Testis (tissue), 3 donors: ENCODE data around the gene C19orf67. TPM values are rescaled to one million over a fixed set of nuclear protein-coding genes. Genes with fewer than 3 reads are reported as not detected.

Experiments
- DNase-seq: peaks from one replicate; pipeline ENCODE4 v3.0.0-alpha.2; 2019
- H3K27ac ChIP-seq, 2 donors: fragments of 200-600 bp; sonication (generic); one replicate each; pipeline ENCODE4 v1.5.1; 2019
- H3K27me3 ChIP-seq: fragments of 200-600 bp; sonication (generic); one replicate; pipeline ENCODE4 v1.5.1; 2019
- H3K36me3 ChIP-seq: fragments of 200-600 bp; sonication (generic); one replicate; pipeline ENCODE4 v1.5.1; 2017; ENCODE audit warnings: low read depth; ENCODE audit errors: missing control alignments
- H3K4me1 ChIP-seq: fragments of 200-600 bp; sonication (generic); one replicate; pipeline ENCODE4 v1.5.1; 2019
- H3K4me3 ChIP-seq, 2 donors: fragments of 200-600 bp; sonication (generic); one replicate each; pipeline ENCODE4 v1.5.1; 2017 to 2019
- H3K9me3 ChIP-seq: fragments of 200-600 bp; sonication (generic); one replicate; pipeline ENCODE4 v1.5.1; 2017
- CTCF ChIP-seq, 3 experiments: fragments of 450-650 bp in 2 of 3; fragments of 200-600 bp in 1 of 3; sonication (generic) in 1 of 3; IDR thresholded peaks; one replicate each; pipeline ENCODE4 v1.5.1; 2016 to 2019; ENCODE audit warnings: antibody characterized with exemption in 3 of 3, mild to moderate bottlenecking in 2 of 3, moderate library complexity in 1 of 3
- POLR2A ChIP-seq: fragments of 450-650 bp; IDR thresholded peaks from one replicate; pipeline ENCODE4 v1.6.1; 2017; ENCODE audit warnings: antibody characterized with exemption, mild to moderate bottlenecking, moderate library complexity
- WGBS, 2 donors: methylation state at CpG; one replicate each; pipeline ENCODE4 v1.1.5; 2018; 5-methylcytosine and 5-hydroxymethylcytosine counted together
- intact Hi-C: fragments of 100-400 bp; cut with DNase I; formaldehyde crosslinking; loops from one replicate; pipeline ENCODE4 v1.15.1; 2023; ENCODE audit warnings: low total_unique reads
- polyA plus RNA-seq: library from polyadenylated mRNA; stranded (reverse); fragments of 350-450 nt; fragmentation: Illumina TruSeq; extraction: RNeasy Lipid Tissue Mini Kit (QIAGEN cat#74804); gene quantifications from one replicate; pipeline ENCODE4 v1.2.3, GENCODE V29; 2014; ENCODE audit warnings: low read depth, low replicate concordance; ENCODE audit not compliant: insufficient read depth
- total RNA-seq, 2 donors: library from RNA; depleted of rRNA; stranded (reverse); fragments of >200 nt; gene quantifications; one replicate each; pipeline ENCODE4 v1.2.3, GENCODE V29; 2016

Gene C19orf67
- total and polyA plus RNA-seq, 3 donors from 2014 or later = 5.0 to 12.7 (median 12.6) TPM

- Histone ChIP-seq H3K27ac (peak overlapping the region; percentile 84), H3K4me3 (peak overlapping the region; percentile 67 to 86), H3K4me1 (peaks cover 13% of the 10 kb centered on the region), H3K27me3 (no peaks in the 10 kb centered on the region), H3K9me3 (no peaks in the 10 kb centered on the region), H3K36me3 (no peaks in the 10 kb centered on the region)
- no peak for TF ChIP-seq POLR2A
- no peak for TF ChIP-seq CTCF (IDR thresholded peaks at IDR 0.05)
- intact Hi-C loops = no loop called here
- WGBS, 2 donors = 0 to 1% methylated on average over 50 of the region's 50 CpGs
- peak; percentile 98 for DNase-seq
These were observed 4.4 kb downstream of the C19orf67 start for GRCh38 chr19:14080887-14081796.

- H3K4me3 ChIP-seq = no peak overlapping the region
- no peak overlapping the region for H3K27ac ChIP-seq
- peaks cover 17% of the 10 kb centered on the region for H3K4me1 ChIP-seq
- DNase-seq = no peak
- no peaks in the 10 kb centered on the region for H3K36me3 ChIP-seq
- TF ChIP-seq POLR2A (no peak), CTCF (IDR thresholded peaks at IDR 0.05) (no peak)
- intact Hi-C loops = loop anchor here (10.0 kb wide), 1 partner anchor 194 kb away; no protein-coding TSS in a partner anchor
- no peaks in the 10 kb centered on the region for H3K9me3 ChIP-seq
- 85% methylated on average over 2 of the region's 2 CpGs for WGBS, 2 donors
- no peaks in the 10 kb centered on the region for H3K27me3 ChIP-seq
These were observed 7.2 kb downstream of the C19orf67 start for GRCh38 chr19:14078411-14078810.

GRCh38 chr19:14073925-14074838, 11.4 kb downstream of the C19orf67 start:
- WGBS, 2 donors = 0 to 1% methylated on average over 21 to 41 of the region's 44 CpGs
- H3K27me3 ChIP-seq = no peaks in the 10 kb centered on the region
- TF ChIP-seq POLR2A = no peak
- no peak for TF ChIP-seq CTCF (IDR thresholded peaks at IDR 0.05)
- no peaks in the 10 kb centered on the region for H3K36me3 ChIP-seq
- no peak for DNase-seq
- H3K4me1 ChIP-seq = peaks cover 15% of the 10 kb centered on the region
- intact Hi-C loops = loop anchor here (10.0 kb wide), 1 partner anchor 189 kb away; no protein-coding TSS in a partner anchor
- peak overlapping the region; percentile 85 to 88 for H3K27ac ChIP-seq
- H3K9me3 ChIP-seq = no peaks in the 10 kb centered on the region
- H3K4me3 ChIP-seq = peak overlapping the region; percentile 54 to 60

DNA sequence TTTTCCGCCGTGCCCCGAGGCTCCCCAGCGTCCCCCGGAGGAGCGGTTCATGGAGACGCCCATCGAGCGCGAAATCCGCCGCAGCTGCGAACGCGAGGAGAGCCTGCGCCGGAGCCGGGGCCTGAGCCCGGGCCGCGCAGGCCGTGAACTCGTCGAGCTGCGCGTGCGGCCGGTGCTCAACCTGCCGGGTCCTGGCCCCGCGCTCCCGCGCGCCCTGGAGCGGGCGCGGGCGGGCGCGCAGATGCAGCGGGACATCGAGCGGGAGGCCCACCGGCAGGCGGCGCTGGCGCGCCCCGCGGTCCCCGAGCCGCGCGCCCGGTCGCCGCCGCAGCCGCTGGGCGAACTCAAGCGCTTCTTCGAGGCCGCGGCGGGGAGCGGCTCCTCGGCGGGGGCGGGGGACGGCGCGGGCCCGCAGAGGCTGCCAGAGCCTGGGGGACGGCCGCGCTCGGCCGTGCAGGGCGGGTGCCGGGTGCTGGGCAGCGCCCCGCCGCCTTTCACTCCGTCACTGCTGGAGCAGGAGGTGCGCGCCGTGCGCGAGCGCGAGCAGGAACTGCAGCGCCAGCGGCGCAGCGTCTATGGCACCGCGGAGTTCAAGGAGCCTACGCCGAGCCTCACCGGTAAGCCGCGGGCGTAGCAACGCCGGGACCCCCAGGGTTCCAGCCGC, 12.2 kb downstream of the C19orf67 start:
- H3K9me3 ChIP-seq = no peaks in the 10 kb centered on the region
- 0 to 1% methylated on average over 4 to 24 of the region's 106 CpGs for WGBS, 2 donors
- H3K27ac ChIP-seq = peak overlapping the region; percentile 85 to 88
- peaks cover 15% of the 10 kb centered on the region for H3K4me1 ChIP-seq
- no peaks in the 10 kb centered on the region for H3K27me3 ChIP-seq
- peak; percentile 80 for DNase-seq
- H3K4me3 ChIP-seq = peak overlapping the region; percentile 54 to 60
- TF ChIP-seq CTCF (IDR thresholded peaks at IDR 0.05) = peak; percentile 27 to 92 (median 52)
- no peak for TF ChIP-seq POLR2A
- no peaks in the 10 kb centered on the region for H3K36me3 ChIP-seq
- intact Hi-C loops = loop anchor here (10.0 kb wide), 1 partner anchor 189 kb away; no protein-coding TSS in a partner anchor
